Tibial nerve (tissue), 4 donors: ENCODE results near the gene SEMA3B.

Source experiments
- EP300 ChIP-seq, 2 donors: sonication (generic); formaldehyde crosslinking; IDR thresholded peaks; one replicate each; pipeline ENCODE4 v1.6.1; 2017; ENCODE audit warnings: antibody characterized with exemption in 2 of 2, mild to moderate bottlenecking in 1 of 2
- POLR2A ChIP-seq, 2 donors: fragments of 450-650 bp; IDR thresholded peaks; one replicate each; pipeline ENCODE4 v1.6.1; 2017; ENCODE audit warnings: antibody characterized with exemption in 2 of 2, mild to moderate bottlenecking in 2 of 2, moderate library complexity in 2 of 2
- TF ChIP-seq, protein P1 (sequence below), 5 experiments: fragments of 200-600 bp in 3 of 5; fragments of 450-650 bp in 2 of 5; sonication (generic) in 3 of 5; IDR thresholded peaks; one replicate each; pipeline ENCODE4 v1.5.1; 2016 to 2019; ENCODE audit warnings: antibody characterized with exemption in 5 of 5, mild to moderate bottlenecking in 3 of 5, moderate library complexity in 2 of 5

DNA sequence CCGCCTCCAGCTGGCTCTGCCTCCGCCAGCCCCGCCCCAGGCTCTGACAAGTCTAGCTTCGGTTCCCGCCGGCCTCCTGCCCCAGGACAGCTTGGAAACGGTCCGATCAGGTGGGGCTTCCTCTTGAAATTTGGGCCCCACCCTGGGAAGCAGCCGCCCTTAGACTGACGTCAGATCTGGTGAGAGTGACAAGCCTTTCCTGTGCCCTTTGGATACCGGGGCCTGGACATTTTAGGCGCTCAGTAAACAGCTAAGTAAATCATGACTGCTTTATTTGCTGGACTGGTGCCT, 30.6 kb downstream of the SEMA3B start:
- TF ChIP-seq, protein P1, sequence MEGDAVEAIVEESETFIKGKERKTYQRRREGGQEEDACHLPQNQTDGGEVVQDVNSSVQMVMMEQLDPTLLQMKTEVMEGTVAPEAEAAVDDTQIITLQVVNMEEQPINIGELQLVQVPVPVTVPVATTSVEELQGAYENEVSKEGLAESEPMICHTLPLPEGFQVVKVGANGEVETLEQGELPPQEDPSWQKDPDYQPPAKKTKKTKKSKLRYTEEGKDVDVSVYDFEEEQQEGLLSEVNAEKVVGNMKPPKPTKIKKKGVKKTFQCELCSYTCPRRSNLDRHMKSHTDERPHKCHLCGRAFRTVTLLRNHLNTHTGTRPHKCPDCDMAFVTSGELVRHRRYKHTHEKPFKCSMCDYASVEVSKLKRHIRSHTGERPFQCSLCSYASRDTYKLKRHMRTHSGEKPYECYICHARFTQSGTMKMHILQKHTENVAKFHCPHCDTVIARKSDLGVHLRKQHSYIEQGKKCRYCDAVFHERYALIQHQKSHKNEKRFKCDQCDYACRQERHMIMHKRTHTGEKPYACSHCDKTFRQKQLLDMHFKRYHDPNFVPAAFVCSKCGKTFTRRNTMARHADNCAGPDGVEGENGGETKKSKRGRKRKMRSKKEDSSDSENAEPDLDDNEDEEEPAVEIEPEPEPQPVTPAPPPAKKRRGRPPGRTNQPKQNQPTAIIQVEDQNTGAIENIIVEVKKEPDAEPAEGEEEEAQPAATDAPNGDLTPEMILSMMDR (IDR thresholded peaks at IDR 0.05): no peak
- TF ChIP-seq POLR2A (IDR thresholded peaks at IDR 0.05) (no peak), EP300 (IDR thresholded peaks at IDR 0.05) (no peak)
